Left lung (tissue), 10 donors: ENCODE data around the gene DHX30. TPM values are rescaled to one million over a fixed set of nuclear protein-coding genes. Genes with fewer than 3 reads are reported as not detected.

Experiments used
- ATAC-seq: fragments of 200-7000 bp; cut with Tn5 transposase; one replicate; pipeline ENCODE4 v1.9.1; 2020; ENCODE audit warnings: moderate library complexity
- DNase-seq, 4 donors: peaks; one replicate each; pipeline ENCODE4 v3.0.0-alpha.2; 2013 to 2020
- H3K27ac ChIP-seq, 2 donors: fragments of 200-600 bp; sonication (generic) in 1 of 2; one replicate each; pipeline versions ENCODE4 v1.5.0 to v1.8.0; 2020 to 2021
- H3K27me3 ChIP-seq, 2 donors: fragments of 200-600 bp; sonication (generic) in 1 of 2; one replicate each; pipeline versions ENCODE4 v1.5.0 to v1.8.0; 2020 to 2021
- H3K36me3 ChIP-seq, 2 donors: fragments of 200-600 bp; sonication (generic) in 1 of 2; one replicate each; pipeline versions ENCODE4 v1.5.0 to v1.8.0; 2020 to 2021
- H3K4me1 ChIP-seq, 2 donors: fragments of 200-600 bp; one replicate each; pipeline ENCODE4 v1.8.0; 2021
- H3K4me3 ChIP-seq, 2 donors: fragments of 200-600 bp; sonication (generic) in 1 of 2; one replicate each; pipeline versions ENCODE4 v1.5.0 to v1.8.0; 2020 to 2021; ENCODE audit warnings: mild to moderate bottlenecking in 1 of 2
- H3K9me3 ChIP-seq, 2 donors: fragments of 200-600 bp; sonication (generic) in 1 of 2; one replicate each; pipeline versions ENCODE4 v1.5.0 to v1.8.0; 2020 to 2021
- intact Hi-C, 2 donors: fragments of 100-400 bp; cut with DNase I; formaldehyde crosslinking; loops; one replicate each; pipeline versions ENCODE4 v1.11.2 to v1.14.2; 2022
- polyA plus RNA-seq, 6 donors: library from polyadenylated mRNA; unstranded; fragments of 120-200 nt; gene quantifications; one replicate each; pipeline ENCODE4 v1.2.1, GENCODE V29; 2013; ENCODE audit not compliant: insufficient read length in 6 of 6
- total RNA-seq, 2 donors: library from RNA; stranded (reverse); fragmentation: NEBNext Ultra II Directional; extraction: Animal tissue kit (Norgen Biotek cat#: 25700); gene quantifications; one replicate each; pipeline ENCODE4 v1.2.1, GENCODE V29; 2021
- TF ChIP-seq, protein P1 (sequence below), 2 donors: fragments of 200-600 bp; sonication (generic) in 1 of 2; IDR thresholded peaks; one replicate each; pipeline versions ENCODE4 v1.5.0 to v1.8.0; 2021; ENCODE audit warnings: antibody characterized with exemption in 2 of 2
- donor health status: DM: no; HTN: yes; CAD: no.
- donor health status: DM: no; HTN: no; CAD: no.

Gene DHX30
- total and polyA plus RNA-seq, 8 donors: 52.0 to 66.6 (median 58.7) TPM

DNA sequence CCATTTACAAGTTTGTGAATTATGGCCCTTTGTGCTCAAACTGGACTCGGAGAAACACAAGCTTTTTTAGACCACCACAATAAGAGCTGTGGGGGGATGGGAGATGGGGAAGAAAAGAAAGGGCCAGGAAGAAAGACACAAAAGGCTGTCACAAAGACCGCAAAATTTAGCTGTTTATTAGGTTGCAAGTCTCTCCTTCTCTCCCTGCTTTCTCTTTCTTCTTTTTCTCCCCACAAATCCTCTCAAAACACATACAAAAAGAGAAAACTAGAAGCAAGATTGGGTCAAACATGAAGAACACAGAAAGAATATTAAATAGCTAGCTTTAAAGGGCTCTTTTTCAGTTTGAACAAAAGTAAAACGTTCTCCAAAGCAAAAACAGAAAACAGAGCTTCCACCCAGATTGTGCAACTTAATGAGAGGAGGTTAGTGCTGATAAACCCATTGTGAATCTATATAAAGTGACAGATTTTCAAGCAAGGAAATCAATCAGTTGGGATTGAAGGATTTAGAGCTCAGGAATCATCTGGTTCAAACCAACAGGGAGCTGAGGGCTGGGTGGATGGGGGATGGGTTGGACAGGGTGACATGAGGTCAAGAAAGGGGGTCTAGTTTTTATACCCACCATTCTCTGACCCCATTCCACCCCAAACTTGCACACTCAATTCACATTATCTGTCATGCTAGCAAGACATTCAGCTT is 87.3 kb downstream of the DHX30 start:
- Histone ChIP-seq H3K4me1 (no peaks in the 10 kb centered on the region), H3K27ac (no peak overlapping the region), H3K9me3 (no peaks in the 10 kb centered on the region), H3K27me3 (no peaks in the 10 kb centered on the region), H3K4me3 (no peak overlapping the region), H3K36me3 (peaks cover 0 to 48% of the 10 kb centered on the region in 2 donors)
- DNase-seq: peak in 1 of 4 donors; percentile 11
- ATAC-seq: no peak
- intact Hi-C loops: no loop called here
- TF ChIP-seq, protein P1, sequence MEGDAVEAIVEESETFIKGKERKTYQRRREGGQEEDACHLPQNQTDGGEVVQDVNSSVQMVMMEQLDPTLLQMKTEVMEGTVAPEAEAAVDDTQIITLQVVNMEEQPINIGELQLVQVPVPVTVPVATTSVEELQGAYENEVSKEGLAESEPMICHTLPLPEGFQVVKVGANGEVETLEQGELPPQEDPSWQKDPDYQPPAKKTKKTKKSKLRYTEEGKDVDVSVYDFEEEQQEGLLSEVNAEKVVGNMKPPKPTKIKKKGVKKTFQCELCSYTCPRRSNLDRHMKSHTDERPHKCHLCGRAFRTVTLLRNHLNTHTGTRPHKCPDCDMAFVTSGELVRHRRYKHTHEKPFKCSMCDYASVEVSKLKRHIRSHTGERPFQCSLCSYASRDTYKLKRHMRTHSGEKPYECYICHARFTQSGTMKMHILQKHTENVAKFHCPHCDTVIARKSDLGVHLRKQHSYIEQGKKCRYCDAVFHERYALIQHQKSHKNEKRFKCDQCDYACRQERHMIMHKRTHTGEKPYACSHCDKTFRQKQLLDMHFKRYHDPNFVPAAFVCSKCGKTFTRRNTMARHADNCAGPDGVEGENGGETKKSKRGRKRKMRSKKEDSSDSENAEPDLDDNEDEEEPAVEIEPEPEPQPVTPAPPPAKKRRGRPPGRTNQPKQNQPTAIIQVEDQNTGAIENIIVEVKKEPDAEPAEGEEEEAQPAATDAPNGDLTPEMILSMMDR (IDR thresholded peaks at IDR 0.05): no peak

DNA sequence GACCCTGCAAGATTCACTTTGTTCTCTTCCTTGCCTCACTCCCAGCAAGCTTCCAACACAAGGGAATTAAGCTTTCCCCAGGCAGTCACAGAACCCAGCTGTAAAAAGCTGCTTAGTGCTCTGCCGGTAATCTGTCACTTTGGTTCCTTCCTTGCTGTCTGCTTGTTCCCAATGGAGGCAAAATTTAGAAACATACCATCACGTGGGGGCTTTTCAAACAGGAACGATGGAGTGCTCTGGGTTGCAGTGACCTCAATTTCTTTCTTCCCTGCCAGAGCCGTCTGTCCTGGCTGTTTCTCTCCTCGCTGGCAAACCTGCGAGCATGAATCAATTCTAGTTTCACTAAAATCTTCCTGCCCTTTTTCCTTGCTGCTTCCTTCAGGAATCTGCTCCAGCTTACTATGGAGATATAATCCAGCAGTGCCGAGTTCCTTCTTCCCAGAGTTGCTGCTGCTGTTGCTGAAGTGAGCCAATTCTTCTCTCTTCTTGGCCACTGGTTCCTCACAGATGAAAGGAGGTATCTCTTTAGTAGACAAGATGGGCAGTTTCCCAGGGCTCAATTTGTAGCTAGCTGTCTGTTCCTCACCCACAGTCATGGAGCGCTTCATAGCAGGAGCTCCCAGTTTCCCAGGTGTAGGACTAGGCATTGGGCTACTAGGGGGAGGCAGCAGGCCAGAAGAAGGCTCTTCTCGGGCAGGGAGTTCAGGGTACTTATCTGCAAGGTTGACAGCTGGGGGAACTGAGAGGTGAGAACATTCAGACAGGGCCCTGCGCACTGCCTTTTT is 88.1 kb downstream of the DHX30 start:
- TF ChIP-seq, protein P1 (IDR thresholded peaks at IDR 0.05): no peak
- intact Hi-C loops: no loop called here
- DNase-seq: peak in 2 of 4 donors; percentile 49 to 67
- H3K36me3 ChIP-seq: peaks cover 0 to 48% of the 10 kb centered on the region in 2 donors
- peak; percentile 52 for ATAC-seq
- no peak overlapping the region for H3K27ac ChIP-seq
- no peaks in the 10 kb centered on the region for H3K9me3 ChIP-seq
- no peaks in the 10 kb centered on the region for H3K4me1 ChIP-seq
- no peaks in the 10 kb centered on the region for H3K27me3 ChIP-seq
- no peak overlapping the region for H3K4me3 ChIP-seq

DNA sequence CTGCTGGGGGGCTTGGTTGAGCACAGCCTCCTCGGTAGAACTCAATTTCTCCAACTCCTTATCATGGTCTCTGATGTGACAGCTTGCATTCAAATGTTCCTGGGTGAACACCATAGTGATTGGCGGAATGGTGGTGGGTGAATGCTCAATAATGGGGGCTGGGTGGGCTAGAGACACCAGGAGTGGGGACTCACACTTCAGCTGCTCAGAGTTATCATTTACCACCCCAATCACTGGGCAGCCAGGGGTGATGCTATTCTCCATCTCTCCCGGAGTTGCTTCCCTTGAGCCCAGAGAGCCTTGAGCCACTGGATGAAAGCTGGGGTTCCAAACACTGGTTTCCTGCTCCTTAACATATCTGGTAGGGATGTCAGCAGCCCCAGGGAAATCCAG is 88.7 kb downstream of the DHX30 start:
- intact Hi-C loops: no loop called here
- no peak overlapping the region for H3K4me3 ChIP-seq
- DNase-seq (no peak), ATAC-seq (no peak)
- no peaks in the 10 kb centered on the region for H3K27me3 ChIP-seq
- TF ChIP-seq, protein P1 (IDR thresholded peaks at IDR 0.05): no peak
- no peaks in the 10 kb centered on the region for H3K9me3 ChIP-seq
- no peaks in the 10 kb centered on the region for H3K4me1 ChIP-seq
- peaks cover 0 to 48% of the 10 kb centered on the region in 2 donors for H3K36me3 ChIP-seq
- no peak overlapping the region for H3K27ac ChIP-seq

DNA sequence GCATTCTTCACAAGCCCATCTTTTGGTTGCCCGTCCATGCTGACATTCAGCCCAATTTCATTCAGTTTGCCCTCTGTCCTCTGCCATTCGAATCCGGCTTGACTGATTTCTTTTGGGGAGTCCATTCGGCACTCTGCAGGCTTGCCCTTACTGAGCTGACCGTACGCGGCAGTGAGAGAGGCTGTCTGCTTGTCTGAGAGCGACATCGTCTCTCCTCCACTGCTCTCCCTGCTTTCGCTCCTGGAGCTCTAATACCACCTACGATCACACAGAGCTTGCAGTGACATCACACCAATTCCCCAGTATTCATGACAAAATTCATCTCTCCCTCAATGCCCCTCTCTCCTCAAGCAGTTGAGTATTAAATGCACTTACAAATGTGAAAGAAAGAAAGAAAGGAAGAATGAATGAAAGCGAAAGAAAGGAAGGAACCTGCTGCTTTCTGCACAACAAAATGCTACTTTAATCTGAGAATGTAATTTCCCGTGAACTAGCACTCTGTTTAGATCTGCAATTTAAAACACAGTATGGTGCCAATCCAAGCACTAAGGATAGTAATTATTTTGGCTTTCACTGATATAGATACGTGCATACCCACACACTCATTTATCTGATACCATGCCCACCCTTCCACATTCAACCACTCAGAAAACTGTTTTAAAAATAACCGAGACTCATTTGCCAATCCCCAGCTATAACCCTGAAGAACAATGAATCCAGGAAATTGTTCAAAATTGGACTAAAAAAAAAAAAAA is 89.5 kb downstream of the DHX30 start:
- no peak for ATAC-seq
- Histone ChIP-seq H3K9me3 (no peaks in the 10 kb centered on the region), H3K4me1 (no peaks in the 10 kb centered on the region), H3K27me3 (no peaks in the 10 kb centered on the region), H3K27ac (no peak overlapping the region), H3K36me3 (peaks cover 0 to 47% of the 10 kb centered on the region in 2 donors), H3K4me3 (no peak overlapping the region)
- intact Hi-C loops: no loop called here
- DNase-seq: no peak
- TF ChIP-seq, protein P1 (IDR thresholded peaks at IDR 0.05): no peak

DNA sequence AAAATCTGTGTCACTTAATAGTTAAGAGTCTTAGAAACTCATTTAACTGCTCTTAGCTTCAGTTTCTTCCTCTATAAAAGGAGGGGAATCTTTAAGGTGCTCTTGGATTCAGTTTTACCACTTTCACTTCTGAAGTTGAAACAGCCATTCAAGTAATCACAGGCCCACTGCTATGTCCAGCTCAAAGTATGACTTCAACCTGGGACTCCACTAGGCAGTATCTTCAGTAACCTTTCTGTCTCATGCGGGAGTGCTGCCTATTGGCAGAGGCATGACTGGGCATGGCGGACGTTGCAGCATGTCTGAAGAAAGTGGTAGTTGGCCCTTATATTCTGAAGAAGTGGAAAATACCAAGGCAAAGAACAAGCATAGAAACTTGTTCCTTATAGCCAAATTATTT is 92.3 kb downstream of the DHX30 start:
- no peaks in the 10 kb centered on the region for H3K9me3 ChIP-seq
- DNase-seq (no peak), ATAC-seq (no peak)
- H3K36me3 ChIP-seq: peaks cover 0 to 42% of the 10 kb centered on the region in 2 donors
- H3K4me3 ChIP-seq: no peak overlapping the region
- no peaks in the 10 kb centered on the region for H3K27me3 ChIP-seq
- intact Hi-C loops: no loop called here
- no peak overlapping the region for H3K27ac ChIP-seq
- TF ChIP-seq, protein P1 (IDR thresholded peaks at IDR 0.05): no peak
- no peaks in the 10 kb centered on the region for H3K4me1 ChIP-seq
